SK-N-SH (cell line): Measurements from ENCODE around the gene LECT2. TPM values are rescaled to one million over a fixed set of nuclear protein-coding genes. Genes with fewer than 3 reads are reported as not detected.

Source experiments
- CTCF ChIA-PET: fragments of 300-600, 350-600 bp; formaldehyde crosslinking; extraction: SDS; loops from one replicate; lab custom pipeline; 2021; lab: Yijun Ruan, JAX
- POLR2A ChIA-PET: fragments of 350-600 bp; sonication (Branson Sonifier 250); formaldehyde crosslinking; extraction: SDS; loops from one replicate; lab custom pipeline; 2020; ENCODE audit warnings: antibody characterized with exemption, inconsistent platforms; lab: Yijun Ruan, JAX
- DNase-seq: peaks from one replicate; pipeline ENCODE4 v3.0.0; 2012
- H2AFZ ChIP-seq: fragments of 200-600 bp; sonication (generic); 2 replicates; pipeline ENCODE4 v1.8.1; 2016; ENCODE audit warnings: antibody characterized with exemption, mild to moderate bottlenecking, low read depth
- H3F3A ChIP-seq: fragments of 200-600 bp; sonication (generic); replicated peaks from 2 replicates; pipeline ENCODE3; 2016; ENCODE audit warnings: antibody characterized with exemption, mild to moderate bottlenecking; ENCODE audit not compliant: insufficient read depth
- H3K27ac ChIP-seq, 2 experiments: fragments of 200-500 bp in 1 of 2; fragments of 200-600 bp in 1 of 2; sonication (Bioruptor generic) in 1 of 2; sonication (generic), shearing (Covaris generic) in 1 of 2; 2 replicates each; pipeline versions ENCODE4 v1.5.1 to v1.6.1; 2014 to 2016; ENCODE audit warnings: low read depth in 2 of 2, inconsistent platforms in 1 of 2, low read length in 1 of 2, mild to moderate bottlenecking in 1 of 2, mixed read lengths in 1 of 2
- H3K27me3 ChIP-seq: fragments of 200-600 bp; sonication (generic), shearing (Covaris generic); 2 replicates; pipeline ENCODE4 v1.6.1; 2016; ENCODE audit warnings: mixed run types; ENCODE audit not compliant: insufficient read depth
- H3K36me3 ChIP-seq, 2 experiments: fragments of 200-500 bp in 1 of 2; fragments of 200-600 bp in 1 of 2; sonication (Bioruptor generic) in 1 of 2; sonication (generic) in 1 of 2; replicated peaks in 1 of 2; 2 replicates each; pipeline versions ENCODE3 to v1.5.1; 2014 to 2016; ENCODE audit warnings: low read length in 1 of 2, mild to moderate bottlenecking in 1 of 2; ENCODE audit not compliant: insufficient read depth in 2 of 2, control insufficient read depth in 1 of 2
- H3K4me1 ChIP-seq, 2 experiments: fragments of 200-500 bp in 1 of 2; fragments of 200-600 bp in 1 of 2; sonication (Bioruptor generic) in 1 of 2; sonication (generic), shearing (Covaris generic) in 1 of 2; 2 replicates each; pipeline versions ENCODE4 v1.5.1 to v1.6.1; 2014 to 2016; ENCODE audit warnings: low read depth in 1 of 2, low read length in 1 of 2, mixed run types in 1 of 2; ENCODE audit not compliant: insufficient read depth in 2 of 2, control insufficient read depth in 1 of 2
- H3K4me2 ChIP-seq: fragments of 200-600 bp; sonication (generic), shearing (Covaris generic); 2 replicates; pipeline ENCODE4 v1.6.1; 2017; ENCODE audit warnings: mixed run types
- H3K4me3 ChIP-seq, 2 experiments: fragments of 200-500 bp in 1 of 2; fragments of 200-600 bp in 1 of 2; sonication (Bioruptor generic) in 1 of 2; sonication (generic), shearing (Covaris generic) in 1 of 2; 2 replicates each; pipeline versions ENCODE4 v1.5.1 to v1.8.1; 2014 to 2016; ENCODE audit warnings: low read depth in 2 of 2, inconsistent platforms in 1 of 2, low read length in 1 of 2, mild to moderate bottlenecking in 1 of 2, mixed read lengths in 1 of 2, moderate library complexity in 1 of 2
- H3K79me2 ChIP-seq: fragments of 200-600 bp; sonication (generic); 2 replicates; pipeline ENCODE4 v1.8.1; 2017; ENCODE audit warnings: mild to moderate bottlenecking; ENCODE audit not compliant: insufficient read depth
- H3K9ac ChIP-seq: fragments of 200-600 bp; sonication (generic); 2 replicates; pipeline ENCODE4 v1.6.1; 2017; ENCODE audit warnings: mixed run types
- H3K9me2 ChIP-seq: fragments of 200-600 bp; sonication (generic); 2 replicates; pipeline ENCODE4 v1.6.1; 2017; ENCODE audit warnings: mixed run types
- H3K9me3 ChIP-seq: fragments of 200-600 bp; sonication (generic); 2 replicates; pipeline ENCODE4 v1.6.1; 2017; ENCODE audit warnings: mixed run types, mild to moderate bottlenecking, moderate library complexity
- H4K20me1 ChIP-seq: fragments of 200-600 bp; sonication (generic); 2 replicates; pipeline ENCODE4 v1.6.1; 2017; ENCODE audit warnings: mild to moderate bottlenecking, mixed run types; ENCODE audit not compliant: insufficient read depth
- CHD2 ChIP-seq: fragments of 150-350 bp; IDR thresholded peaks from 2 replicates; pipeline ENCODE4 v1.6.1; 2018; ENCODE audit warnings: low read length; ENCODE audit not compliant: partially characterized antibody
- ELF1 ChIP-seq: IDR thresholded peaks from 2 replicates; pipeline ENCODE4 v1.4.0; 2012
- EP300 ChIP-seq, 2 experiments: IDR thresholded peaks; 2 replicates each; pipeline versions ENCODE4 v1.4.0 to v1.6.1; 2012; ENCODE audit warnings: borderline replicate concordance in 1 of 2, low read depth in 1 of 2, low read length in 1 of 2
- FOSL2 ChIP-seq: IDR thresholded peaks from 2 replicates; pipeline ENCODE4 v1.4.0; 2012; ENCODE audit warnings: low read depth, mild to moderate bottlenecking, moderate library complexity, borderline replicate concordance
- FOXJ3 ChIP-seq: sonication (generic); formaldehyde crosslinking; IDR thresholded peaks from 2 replicates; pipeline ENCODE4 v1.5.1; 2020; ENCODE audit warnings: mild to moderate bottlenecking, missing genetic modification reagents
- FOXM1 ChIP-seq: IDR thresholded peaks from 2 replicates; pipeline ENCODE4 v1.4.0; 2012; ENCODE audit warnings: low read depth, mild to moderate bottlenecking
- JUND ChIP-seq: IDR thresholded peaks from 2 replicates; pipeline ENCODE4 v1.4.0; 2012
- MEF2A ChIP-seq: IDR thresholded peaks from 2 replicates; pipeline ENCODE4 v1.4.0; 2012; ENCODE audit warnings: low read depth, borderline replicate concordance
- NRF1 ChIP-seq: IDR thresholded peaks from 2 replicates; pipeline ENCODE4 v1.6.1; 2012; ENCODE audit warnings: low read depth, mild to moderate bottlenecking, low read length
- POLR2AphosphoS5 ChIP-seq: IDR thresholded peaks from 2 replicates; pipeline ENCODE4 v1.6.1; 2012; ENCODE audit warnings: low read depth, low read length
- RAD21 ChIP-seq: IDR thresholded peaks from 2 replicates; pipeline ENCODE4 v1.6.1; 2012; ENCODE audit warnings: mild to moderate bottlenecking, low read length
- RFX5 ChIP-seq: IDR thresholded peaks from 2 replicates; pipeline ENCODE4 v1.6.1; 2012; ENCODE audit warnings: mild to moderate bottlenecking, improper control_type of control experiment, low read length
- RXRA ChIP-seq: IDR thresholded peaks from 2 replicates; pipeline ENCODE4 v1.4.0; 2012; ENCODE audit warnings: low read depth, mild to moderate bottlenecking, borderline replicate concordance
- TAF1 ChIP-seq: IDR thresholded peaks from 2 replicates; pipeline ENCODE4 v1.6.1; 2012; ENCODE audit warnings: low read depth, mild to moderate bottlenecking, low read length, moderate library complexity, borderline replicate concordance
- TCF12 ChIP-seq: IDR thresholded peaks from 2 replicates; pipeline ENCODE4 v1.4.0; 2012
- TEAD4 ChIP-seq: IDR thresholded peaks from 2 replicates; pipeline ENCODE4 v1.4.0; 2012; ENCODE audit warnings: mild to moderate bottlenecking, borderline replicate concordance; ENCODE audit not compliant: insufficient read depth
- WGBS: methylation state at CpG from one replicate; pipeline ENCODE4 v1.1.6; 2017; ENCODE audit warnings: low lambda C conversion rate; 5-methylcytosine and 5-hydroxymethylcytosine counted together
- polyA plus RNA-seq, 3 experiments: library from polyadenylated mRNA; depleted of rRNA; stranded (reverse); fragments of >200 nt; gene quantifications; 2 replicates each; pipeline ENCODE4 v1.2.3, GENCODE V29; 2012
- TF ChIP-seq, protein P1 (sequence below): IDR thresholded peaks from 2 replicates; pipeline ENCODE4 v1.4.0; 2012; ENCODE audit warnings: low read depth, borderline replicate concordance
- TF ChIP-seq, protein P2 (sequence below): IDR thresholded peaks from 2 replicates; pipeline ENCODE4 v1.6.1; 2012; ENCODE audit warnings: mild to moderate bottlenecking, low read depth, low read length, moderate library complexity
- TF ChIP-seq, protein P3 (sequence below): IDR thresholded peaks from 2 replicates; pipeline ENCODE4; 2012
- TF ChIP-seq, protein P4 (sequence below): fragments of 150-350 bp; IDR thresholded peaks from 2 replicates; pipeline ENCODE4 v1.6.1; 2016; ENCODE audit warnings: mild to moderate bottlenecking, low read depth, low read length

Gene LECT2
- polyA plus RNA-seq, 1 of the 3 experiments (the other 2 are of a cell fraction) = 0.18 TPM

DNA sequence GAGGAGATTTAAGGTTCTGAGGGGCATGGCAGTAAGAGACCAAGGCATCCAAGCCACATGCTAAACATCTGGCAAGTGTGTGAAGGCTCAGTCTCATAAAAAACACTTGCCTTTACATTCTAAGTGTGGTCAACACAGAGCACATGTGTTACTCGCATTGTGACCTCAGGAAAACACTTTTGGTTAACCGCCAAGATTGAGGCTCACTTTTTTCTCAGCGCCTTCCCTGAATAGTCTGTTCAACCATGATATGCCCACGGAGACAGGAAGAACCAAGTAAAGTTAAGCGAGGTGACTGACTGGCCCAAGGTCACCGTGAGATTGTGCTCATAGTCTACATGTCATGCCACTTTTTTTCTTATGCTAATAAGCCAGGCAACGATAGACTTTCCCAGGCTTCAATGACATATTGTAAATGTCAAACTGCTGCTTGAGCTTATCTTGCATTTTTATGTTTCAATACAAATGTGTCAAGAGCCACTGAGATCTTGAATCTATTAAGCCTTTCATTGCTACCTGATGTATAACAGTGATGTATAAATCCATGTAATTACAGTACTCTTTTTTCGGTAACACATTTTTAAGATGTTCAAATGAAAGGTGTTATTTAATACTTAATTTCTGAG, 38.0 kb downstream of the LECT2 start:
- Histone ChIP-seq H3K36me3 (no peaks in the 10 kb centered on the region), H3K79me2 (no peaks in the 10 kb centered on the region), H3K4me1 (no peaks in the 10 kb centered on the region), H2AFZ (no peak overlapping the region), H3K4me3 (no peak overlapping the region), H3K9ac (no peak overlapping the region), H3K27ac (no peak overlapping the region), H3K9me2 (no peaks in the 10 kb centered on the region), H3K4me2 (no peak overlapping the region), H3K9me3 (no peaks in the 10 kb centered on the region), H4K20me1 (no peaks in the 10 kb centered on the region), H3K27me3 (no peaks in the 10 kb centered on the region; the same call in 1 of the 2 replicates), H3F3A (peaks cover 10% of the 10 kb centered on the region)
- TF ChIP-seq TAF1 = no peak
- TF ChIP-seq, protein P1, sequence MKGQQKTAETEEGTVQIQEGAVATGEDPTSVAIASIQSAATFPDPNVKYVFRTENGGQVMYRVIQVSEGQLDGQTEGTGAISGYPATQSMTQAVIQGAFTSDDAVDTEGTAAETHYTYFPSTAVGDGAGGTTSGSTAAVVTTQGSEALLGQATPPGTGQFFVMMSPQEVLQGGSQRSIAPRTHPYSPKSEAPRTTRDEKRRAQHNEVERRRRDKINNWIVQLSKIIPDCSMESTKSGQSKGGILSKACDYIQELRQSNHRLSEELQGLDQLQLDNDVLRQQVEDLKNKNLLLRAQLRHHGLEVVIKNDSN = no peak
- no peak for TF ChIP-seq POLR2AphosphoS5
- TF ChIP-seq JUND = no peak
- TF ChIP-seq MEF2A = no peak
- TF ChIP-seq FOXM1 = no peak
- TF ChIP-seq RFX5 = no peak
- TF ChIP-seq FOXJ3 (CRISPR knock-in tag) = no peak
- no peak for TF ChIP-seq TEAD4
- TF ChIP-seq, protein P2, sequence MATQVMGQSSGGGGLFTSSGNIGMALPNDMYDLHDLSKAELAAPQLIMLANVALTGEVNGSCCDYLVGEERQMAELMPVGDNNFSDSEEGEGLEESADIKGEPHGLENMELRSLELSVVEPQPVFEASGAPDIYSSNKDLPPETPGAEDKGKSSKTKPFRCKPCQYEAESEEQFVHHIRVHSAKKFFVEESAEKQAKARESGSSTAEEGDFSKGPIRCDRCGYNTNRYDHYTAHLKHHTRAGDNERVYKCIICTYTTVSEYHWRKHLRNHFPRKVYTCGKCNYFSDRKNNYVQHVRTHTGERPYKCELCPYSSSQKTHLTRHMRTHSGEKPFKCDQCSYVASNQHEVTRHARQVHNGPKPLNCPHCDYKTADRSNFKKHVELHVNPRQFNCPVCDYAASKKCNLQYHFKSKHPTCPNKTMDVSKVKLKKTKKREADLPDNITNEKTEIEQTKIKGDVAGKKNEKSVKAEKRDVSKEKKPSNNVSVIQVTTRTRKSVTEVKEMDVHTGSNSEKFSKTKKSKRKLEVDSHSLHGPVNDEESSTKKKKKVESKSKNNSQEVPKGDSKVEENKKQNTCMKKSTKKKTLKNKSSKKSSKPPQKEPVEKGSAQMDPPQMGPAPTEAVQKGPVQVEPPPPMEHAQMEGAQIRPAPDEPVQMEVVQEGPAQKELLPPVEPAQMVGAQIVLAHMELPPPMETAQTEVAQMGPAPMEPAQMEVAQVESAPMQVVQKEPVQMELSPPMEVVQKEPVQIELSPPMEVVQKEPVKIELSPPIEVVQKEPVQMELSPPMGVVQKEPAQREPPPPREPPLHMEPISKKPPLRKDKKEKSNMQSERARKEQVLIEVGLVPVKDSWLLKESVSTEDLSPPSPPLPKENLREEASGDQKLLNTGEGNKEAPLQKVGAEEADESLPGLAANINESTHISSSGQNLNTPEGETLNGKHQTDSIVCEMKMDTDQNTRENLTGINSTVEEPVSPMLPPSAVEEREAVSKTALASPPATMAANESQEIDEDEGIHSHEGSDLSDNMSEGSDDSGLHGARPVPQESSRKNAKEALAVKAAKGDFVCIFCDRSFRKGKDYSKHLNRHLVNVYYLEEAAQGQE = no peak
- no peak for TF ChIP-seq EP300 (IDR thresholded peaks at IDR 0.05; ENCODE audit: borderline replicate concordance in 1 of 2, low read depth in 1 of 2, low read length in 1 of 2)
- no peak for TF ChIP-seq FOSL2
- TF ChIP-seq, protein P3, sequence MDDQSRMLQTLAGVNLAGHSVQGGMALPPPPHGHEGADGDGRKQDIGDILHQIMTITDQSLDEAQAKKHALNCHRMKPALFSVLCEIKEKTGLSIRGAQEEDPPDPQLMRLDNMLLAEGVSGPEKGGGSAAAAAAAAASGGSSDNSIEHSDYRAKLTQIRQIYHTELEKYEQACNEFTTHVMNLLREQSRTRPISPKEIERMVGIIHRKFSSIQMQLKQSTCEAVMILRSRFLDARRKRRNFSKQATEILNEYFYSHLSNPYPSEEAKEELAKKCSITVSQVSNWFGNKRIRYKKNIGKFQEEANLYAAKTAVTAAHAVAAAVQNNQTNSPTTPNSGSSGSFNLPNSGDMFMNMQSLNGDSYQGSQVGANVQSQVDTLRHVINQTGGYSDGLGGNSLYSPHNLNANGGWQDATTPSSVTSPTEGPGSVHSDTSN = no peak
- no peak for TF ChIP-seq ELF1
- no peak for TF ChIP-seq CHD2
- no peak for TF ChIP-seq NRF1
- TF ChIP-seq, protein P4, sequence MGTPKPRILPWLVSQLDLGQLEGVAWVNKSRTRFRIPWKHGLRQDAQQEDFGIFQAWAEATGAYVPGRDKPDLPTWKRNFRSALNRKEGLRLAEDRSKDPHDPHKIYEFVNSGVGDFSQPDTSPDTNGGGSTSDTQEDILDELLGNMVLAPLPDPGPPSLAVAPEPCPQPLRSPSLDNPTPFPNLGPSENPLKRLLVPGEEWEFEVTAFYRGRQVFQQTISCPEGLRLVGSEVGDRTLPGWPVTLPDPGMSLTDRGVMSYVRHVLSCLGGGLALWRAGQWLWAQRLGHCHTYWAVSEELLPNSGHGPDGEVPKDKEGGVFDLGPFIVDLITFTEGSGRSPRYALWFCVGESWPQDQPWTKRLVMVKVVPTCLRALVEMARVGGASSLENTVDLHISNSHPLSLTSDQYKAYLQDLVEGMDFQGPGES = no peak
- TF ChIP-seq TCF12 = no peak
- TF ChIP-seq RXRA = no peak
- TF ChIP-seq RAD21 = no peak
- 57% methylated on average over 8 of the region's 8 CpGs for WGBS
- no peak for DNase-seq
- CTCF ChIA-PET = no interaction called here
- POLR2A ChIA-PET = no interaction called here
